ENCODE measurements around the gene GMDS. TPM values are rescaled to one million over a fixed set of nuclear protein-coding genes. Genes with fewer than 3 reads are reported as not detected.

GMDS gene
- total RNA-seq, 1 experiment from 2014 or later: 27.6 TPM

GRCh38 chr6:1767481-1768246 lies 477.7 kb downstream of the GMDS start:
- H2BK120ac ChIP-seq (ENCODE audit: low read depth, low read length, poor library complexity, severe bottlenecking): no peak overlapping the region
- no peaks in the 10 kb centered on the region for H3K79me2 ChIP-seq (ENCODE audit: insufficient read depth, low read length)
- no peak overlapping the region for H2AFZ ChIP-seq (ENCODE audit: low read length)
- no peaks in the 10 kb centered on the region for H3K27me3 Mint-ChIP-seq (ENCODE audit: low read depth)
- no peak overlapping the region for H2AK5ac ChIP-seq (ENCODE audit: insufficient read length, low read length)
- no peaks in the 10 kb centered on the region for H3K36me3 Mint-ChIP-seq (ENCODE audit: insufficient read depth in 1 of 3, low read depth in 3 of 3)
- no peaks in the 10 kb centered on the region for H3K23me2 ChIP-seq (ENCODE audit: insufficient read length, low read depth, low read length, poor library complexity, severe bottlenecking)
- H4K5ac ChIP-seq (ENCODE audit: insufficient read length, low read depth, low read length): no peak overlapping the region
- no peak overlapping the region for H3T11ph ChIP-seq (ENCODE audit: low read length)
- no peak overlapping the region for H3K4me3 Mint-ChIP-seq
- H2BK15ac ChIP-seq (ENCODE audit: low read depth, low read length): no peak overlapping the region
- H3K23ac ChIP-seq (ENCODE audit: insufficient read length, low read depth, low read length): no peak overlapping the region
- no peak overlapping the region for H3K4ac ChIP-seq (ENCODE audit: low read depth, low read length)
- no CpG with 5 or more reads among the region's 7 CpGs for WGBS (ENCODE audit: extremely low coverage, insufficient read length, low lambda C conversion rate)
- no peak overlapping the region for H4K8ac ChIP-seq (replicated peaks; ENCODE audit: insufficient read length, low read depth, low read length)
- no peaks in the 10 kb centered on the region for H3K79me1 ChIP-seq (ENCODE audit: insufficient read depth, low read depth, low read length, poor library complexity, severe bottlenecking)
- peaks cover 5 to 6% of the 10 kb centered on the region in 2 experiments; a peak in 3 of 4 replicates for H3K4me1 Mint-ChIP-seq
- H3K27ac ChIP-seq (ENCODE audit: insufficient read length, low read depth, low read length): no peak overlapping the region
- H3K4me2 ChIP-seq (ENCODE audit: insufficient read depth, insufficient read length, low read length): no peak overlapping the region
- no peaks in the 10 kb centered on the region for H4K20me1 ChIP-seq (ENCODE audit: control insufficient read depth, insufficient read depth, insufficient read length)
- no peak overlapping the region for H2BK20ac ChIP-seq (ENCODE audit: low read depth, low read length, poor library complexity, severe bottlenecking)
- H3K27ac Mint-ChIP-seq: no peak overlapping the region
- H3K27me3 ChIP-seq (ENCODE audit: insufficient read depth, low read length): no peaks in the 10 kb centered on the region
- H3K4me1 ChIP-seq (ENCODE audit: insufficient read depth, low read length): no peaks in the 10 kb centered on the region
- H4K91ac ChIP-seq (ENCODE audit: insufficient read length, low read depth, low read length): no peak overlapping the region
- H3K9me3 ChIP-seq (ENCODE audit: control insufficient read depth, low read depth, low read length): no peaks in the 10 kb centered on the region
- H2BK12ac ChIP-seq (ENCODE audit: insufficient read length, low read depth, low read length): no peak overlapping the region
- no peak overlapping the region for H3K56ac ChIP-seq (ENCODE audit: insufficient read length, low read depth, low read length)
- no peak overlapping the region for H2BK5ac ChIP-seq (ENCODE audit: insufficient read length, low read length)
- no peak overlapping the region for H3K18ac ChIP-seq (ENCODE audit: insufficient read length, low read depth, low read length)
- H3K9ac ChIP-seq (ENCODE audit: extremely low read depth, insufficient read length, low read length): no peak overlapping the region
- no peaks in the 10 kb centered on the region for H3K9me3 Mint-ChIP-seq
- TF ChIP-seq CTCF (conservative IDR thresholded peaks at IDR 0.05): no peak
- H3K14ac ChIP-seq (ENCODE audit: insufficient read depth, low read length): no peak overlapping the region
- DNase-seq: no peak
